Cerebellar nuclear complex (tissue), 1 donor: ENCODE data around the gene BRI3BP.

ENCODE experiments used
- DNase-seq, 2 experiments: peaks; one replicate each; lab custom pipeline; 2025; lab: John Stamatoyannopoulos, UW

Gene BRI3BP, protein sequence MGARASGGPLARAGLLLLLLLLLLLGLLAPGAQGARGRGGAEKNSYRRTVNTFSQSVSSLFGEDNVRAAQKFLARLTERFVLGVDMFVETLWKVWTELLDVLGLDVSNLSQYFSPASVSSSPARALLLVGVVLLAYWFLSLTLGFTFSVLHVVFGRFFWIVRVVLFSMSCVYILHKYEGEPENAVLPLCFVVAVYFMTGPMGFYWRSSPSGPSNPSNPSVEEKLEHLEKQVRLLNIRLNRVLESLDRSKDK

DNA sequence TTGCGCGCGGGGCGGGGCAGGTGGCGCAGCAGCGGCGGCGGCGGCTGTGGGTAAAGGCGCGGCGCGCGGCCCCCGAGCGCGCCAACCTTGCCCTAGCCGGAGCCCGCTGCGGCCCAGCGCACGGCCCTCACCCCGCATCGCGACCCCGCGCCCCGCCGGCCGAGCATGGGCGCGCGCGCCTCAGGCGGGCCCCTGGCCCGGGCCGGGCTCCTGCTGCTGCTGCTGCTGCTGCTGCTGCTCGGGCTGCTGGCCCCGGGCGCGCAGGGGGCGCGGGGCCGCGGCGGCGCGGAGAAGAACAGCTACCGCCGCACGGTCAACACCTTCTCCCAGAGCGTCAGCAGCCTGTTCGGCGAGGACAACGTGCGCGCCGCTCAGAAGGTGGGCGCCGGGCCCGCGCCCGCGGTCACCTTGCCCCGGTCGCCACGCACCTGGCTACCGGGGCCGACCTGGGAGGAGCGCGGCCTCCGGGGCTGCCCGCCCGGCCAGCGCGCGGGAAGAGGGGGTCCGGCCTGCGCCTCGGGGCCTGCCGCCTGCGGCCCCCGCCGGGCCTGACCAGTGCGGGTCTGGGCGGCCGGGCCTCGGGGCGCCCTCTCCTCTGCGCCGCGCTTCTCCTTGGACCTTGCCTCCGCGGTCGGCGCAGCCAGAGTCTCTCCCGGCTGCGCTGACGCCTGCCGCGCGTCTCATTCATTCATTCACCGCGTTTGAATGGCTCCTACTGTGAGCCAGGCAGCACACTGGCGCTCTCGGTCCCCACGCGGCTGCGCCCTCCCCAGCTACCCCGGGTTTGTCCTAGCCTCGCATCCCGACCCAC, at the start of gene BRI3BP:
Gene BRI3BP, plus strand, starts transcription at position 20 of the 811 bp plus-strand sequence. Its CDS starts 146 bp downstream, at position 166.
- DNase-seq, result no peak

DNA sequence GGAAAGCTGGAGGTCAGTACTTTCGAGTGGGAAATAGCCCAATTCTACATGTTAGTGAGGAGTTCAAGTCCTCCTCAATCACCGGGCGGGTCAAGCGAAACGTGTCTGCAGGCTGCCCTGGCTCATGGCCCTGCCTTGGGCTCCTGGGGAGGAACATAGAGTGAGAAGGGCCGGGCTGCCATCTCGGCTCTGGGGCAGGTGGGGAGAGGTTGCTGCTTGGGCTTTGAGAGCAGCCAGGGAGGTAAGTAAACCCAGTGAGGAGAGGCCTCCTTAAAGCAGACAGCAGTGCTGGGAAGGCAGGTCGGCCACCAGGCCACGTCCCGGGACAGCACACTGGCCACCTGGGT, 47.0 kb upstream of the BRI3BP start:
- DNase-seq, result no peak

DNA sequence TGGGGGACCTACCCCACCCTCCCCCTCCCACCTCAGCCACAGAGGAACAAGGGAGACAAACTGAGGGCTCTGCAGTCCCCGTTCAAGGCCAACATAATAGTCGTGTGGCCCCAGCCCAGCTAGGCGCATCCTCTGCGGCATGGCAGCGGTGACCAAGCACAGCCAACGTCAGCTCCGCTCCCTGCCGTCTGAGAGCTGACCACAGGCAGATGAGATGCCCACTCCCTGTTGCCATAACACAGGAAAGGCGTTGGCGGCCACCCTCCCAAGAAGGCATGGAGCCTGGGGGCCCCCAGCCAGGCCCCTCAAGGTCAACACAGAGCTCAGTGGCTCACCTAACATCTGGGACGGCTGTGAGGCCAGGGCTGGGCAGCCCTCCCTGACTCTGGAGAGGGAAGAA, 46.4 kb upstream of the BRI3BP start:
- DNase-seq, result no peak

DNA sequence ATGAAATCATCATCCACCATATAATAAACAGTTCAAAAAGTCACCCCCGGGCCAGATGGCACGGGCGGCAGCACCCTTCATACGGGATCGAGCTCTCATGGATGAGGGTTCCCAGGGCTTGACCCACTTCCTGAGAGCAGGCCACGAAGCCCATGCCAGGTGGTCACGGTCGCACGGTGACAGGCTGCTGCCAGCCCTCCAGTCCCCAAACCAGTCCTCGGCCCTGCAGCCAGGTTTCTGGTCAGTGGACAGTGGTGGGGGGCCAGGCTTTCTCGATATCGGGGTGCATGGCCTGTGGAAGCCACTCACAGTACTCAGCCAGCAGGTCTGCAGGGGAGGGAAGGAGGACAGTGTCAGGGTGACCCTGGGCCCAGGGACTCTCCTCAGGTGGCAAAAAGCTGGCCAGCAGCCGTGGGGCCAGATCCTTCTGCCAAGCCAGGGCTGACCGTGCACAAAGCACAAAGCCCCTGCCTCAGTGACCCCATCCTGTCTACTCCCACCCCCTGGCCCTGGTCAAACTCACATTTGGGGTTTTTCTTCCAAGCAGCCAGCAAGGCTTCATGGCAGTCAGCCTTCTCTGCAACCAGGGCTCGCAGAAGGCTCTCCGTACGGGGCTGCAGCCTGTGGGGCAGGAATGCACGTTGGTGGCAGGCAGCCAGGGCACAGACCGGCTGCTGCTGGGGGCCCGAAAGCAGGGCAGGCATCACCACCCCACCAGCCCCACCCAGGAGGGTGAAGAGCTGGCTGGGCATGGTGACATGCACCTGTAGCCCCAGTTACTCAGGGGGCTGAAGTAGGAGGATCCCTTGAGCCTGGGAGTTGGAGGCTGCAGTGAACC, 45.7 kb upstream of the BRI3BP start:
- DNase-seq, result no peak

DNA sequence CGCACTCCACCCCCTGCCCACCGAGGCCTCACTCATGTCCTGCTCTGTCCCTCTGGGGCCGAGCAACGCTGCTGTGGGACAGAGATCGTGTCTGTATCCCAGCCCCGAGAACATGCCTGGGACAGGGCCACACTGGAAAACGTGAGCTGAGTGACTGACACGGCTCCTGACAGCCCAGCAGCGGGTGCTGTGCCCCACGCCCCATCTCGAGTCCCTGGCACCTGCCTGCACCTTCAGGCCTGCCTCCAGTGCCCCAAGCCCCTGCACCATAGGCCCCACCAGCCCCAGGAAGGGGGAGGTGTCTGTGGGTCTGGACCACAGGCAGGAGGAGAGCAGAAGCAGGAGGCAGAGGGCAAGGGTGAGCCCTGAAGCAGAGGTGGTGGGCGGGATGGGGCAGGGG, 44.4 kb upstream of the BRI3BP start:
- no peak for DNase-seq

DNA sequence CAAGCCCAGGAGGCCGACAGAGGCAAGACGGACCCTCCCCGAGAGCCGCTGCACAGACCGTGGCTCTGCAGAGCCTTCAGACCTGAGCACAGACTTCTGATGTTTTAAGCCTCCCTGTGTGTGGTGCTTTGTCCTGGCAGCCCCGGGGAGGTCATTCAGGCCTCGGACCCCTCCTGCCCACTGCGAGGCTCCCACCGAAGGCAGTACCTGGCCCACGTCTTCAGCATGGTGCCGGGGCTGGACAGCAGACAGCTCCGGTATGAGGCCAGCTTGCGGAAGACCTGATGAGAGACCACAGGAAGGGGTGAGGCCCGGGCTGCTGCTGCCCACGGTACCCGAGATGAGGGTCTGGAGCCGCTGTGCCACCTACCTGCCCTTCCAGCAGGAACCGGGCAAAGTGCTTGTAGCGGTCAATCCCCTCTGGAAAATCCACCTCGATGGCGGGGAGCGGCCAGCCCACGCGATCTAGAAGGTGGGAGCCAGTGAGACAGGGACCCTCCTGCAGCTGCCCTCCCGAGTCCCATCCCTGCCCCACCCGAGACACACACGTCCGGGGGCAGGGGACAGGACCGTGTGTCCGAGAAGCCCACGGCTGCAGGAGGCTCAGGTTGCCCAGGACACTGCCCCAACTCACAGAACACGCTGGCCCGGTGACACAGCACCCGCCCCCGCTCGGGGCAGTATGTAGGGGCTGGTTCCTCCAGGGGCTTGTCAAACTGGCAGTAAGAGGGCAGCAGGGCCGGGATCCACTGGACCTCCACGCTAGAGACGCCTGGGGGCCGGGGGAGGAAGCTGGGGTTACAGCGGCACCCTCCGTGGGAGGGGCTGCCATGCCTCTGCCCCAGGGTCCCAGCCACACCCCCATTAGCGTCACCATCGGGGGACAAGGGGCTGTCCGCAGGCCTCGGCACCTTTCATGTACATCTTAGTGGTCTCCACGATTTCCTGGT, 43.4 kb upstream of the BRI3BP start:
- DNase-seq, result no peak

DNA sequence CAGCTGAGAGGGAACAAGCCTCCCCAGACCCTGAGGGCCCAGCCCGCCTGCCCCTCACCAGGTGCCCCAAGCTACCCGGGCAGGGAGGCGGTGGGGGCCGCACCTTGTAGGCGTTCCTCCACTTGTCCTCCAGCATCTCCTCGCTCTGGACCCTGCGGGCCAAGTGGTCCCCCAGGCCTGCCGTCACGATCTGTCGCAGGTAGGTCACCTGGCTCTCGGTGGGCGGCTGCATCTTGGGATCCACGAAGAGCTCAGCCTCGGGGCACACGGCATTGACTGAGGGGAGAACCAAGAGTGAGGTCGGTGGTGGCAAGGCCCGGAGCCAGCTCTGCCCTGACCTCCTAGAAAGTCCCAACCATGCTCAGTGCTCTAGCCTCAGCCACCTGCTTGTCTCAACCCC, 41.1 kb upstream of the BRI3BP start:
- no peak for DNase-seq

DNA sequence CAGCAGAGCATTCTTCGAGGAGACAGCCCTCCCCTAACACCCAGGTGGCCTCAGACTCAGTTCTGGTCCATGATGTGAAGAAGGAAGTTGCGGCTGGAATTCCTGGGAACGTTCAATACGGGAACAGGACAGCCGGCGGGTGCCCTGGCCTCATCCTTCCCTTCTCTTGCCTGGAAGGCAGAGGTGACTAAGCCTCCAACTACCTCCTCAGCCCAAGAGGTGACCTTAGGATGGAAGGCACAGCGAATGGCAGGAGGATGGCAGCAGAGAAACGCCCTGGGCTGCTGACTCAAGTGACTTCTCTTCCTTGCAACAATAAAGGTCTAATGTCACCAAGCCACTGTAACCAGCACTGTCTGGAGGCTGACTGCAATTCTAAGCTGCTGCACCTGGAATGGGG, 40.6 kb upstream of the BRI3BP start:
- DNase-seq, result no peak

DNA sequence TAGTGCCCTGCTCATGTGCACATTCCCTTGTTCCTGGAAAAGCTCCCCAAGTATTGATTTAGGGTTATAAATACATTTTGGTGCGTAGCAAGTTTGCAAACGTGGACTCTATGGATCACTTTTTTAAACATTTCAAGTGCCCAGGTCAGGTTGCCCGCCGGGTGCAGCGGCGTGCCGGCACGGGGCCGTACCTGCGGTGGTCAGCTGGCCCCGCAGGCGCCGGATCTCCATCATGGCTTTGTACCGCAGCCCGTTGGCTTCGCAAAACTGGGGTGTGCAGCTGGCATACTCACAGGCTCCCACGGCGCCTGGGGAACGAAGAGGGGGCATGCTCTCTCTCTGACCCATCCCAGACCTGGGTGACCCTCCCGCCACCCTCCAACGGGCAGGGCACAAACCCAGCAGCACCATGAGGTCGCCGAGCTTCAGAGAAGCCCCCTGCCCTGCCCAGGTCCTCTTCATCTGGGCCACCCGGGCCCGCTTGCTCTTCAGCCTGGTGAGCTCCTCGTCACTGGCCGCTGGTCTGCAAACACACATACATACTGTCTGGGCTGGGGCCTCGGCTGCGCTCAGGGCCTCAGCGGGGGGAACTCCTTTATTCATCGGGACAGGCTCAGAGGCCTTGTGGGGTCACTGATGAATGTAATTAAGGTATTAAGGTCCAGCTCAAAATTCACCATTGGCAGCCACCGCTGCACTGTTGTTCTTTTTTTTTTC, 39.6 kb upstream of the BRI3BP start:
- DNase-seq, result no peak

DNA sequence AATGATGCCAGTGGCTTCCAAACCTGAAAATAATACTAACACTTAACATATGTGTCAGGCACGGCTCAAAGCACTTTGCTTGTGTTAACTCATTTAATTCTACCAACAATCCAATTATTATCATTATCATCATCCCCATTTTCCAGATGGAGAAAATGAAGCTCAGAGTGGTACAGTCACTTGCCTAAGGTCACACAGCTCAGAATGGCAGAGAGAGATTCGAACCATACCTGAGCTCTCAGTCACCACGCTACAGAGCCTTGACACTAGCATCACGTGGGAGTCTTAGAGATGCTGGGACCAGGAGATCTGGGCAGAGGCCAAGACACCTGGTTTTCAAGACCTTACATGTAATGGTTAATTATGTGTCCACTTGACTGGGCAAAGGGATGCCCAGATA, 38.7 kb upstream of the BRI3BP start:
- DNase-seq, result no peak

DNA sequence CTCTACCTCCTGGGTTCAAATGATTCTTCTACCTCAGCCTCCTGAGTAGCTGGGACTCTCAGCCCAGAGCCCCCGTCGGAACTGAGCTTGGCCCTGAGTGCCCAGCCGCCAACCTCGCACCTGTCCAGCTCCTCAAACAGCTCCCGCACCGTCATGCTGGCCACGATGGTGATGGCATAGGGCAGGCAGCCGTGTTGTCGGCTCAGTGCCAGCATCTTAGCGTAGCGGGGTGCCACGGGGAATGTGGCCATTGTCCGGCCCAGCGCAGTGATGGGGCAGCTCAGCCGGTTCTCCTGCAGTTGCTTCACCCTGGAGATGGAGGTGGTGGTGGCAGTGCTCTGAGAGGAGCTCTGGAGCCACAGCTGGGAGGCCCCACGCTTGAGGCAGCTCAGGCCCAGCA, 36.9 kb upstream of the BRI3BP start:
- DNase-seq, result no peak

DNA sequence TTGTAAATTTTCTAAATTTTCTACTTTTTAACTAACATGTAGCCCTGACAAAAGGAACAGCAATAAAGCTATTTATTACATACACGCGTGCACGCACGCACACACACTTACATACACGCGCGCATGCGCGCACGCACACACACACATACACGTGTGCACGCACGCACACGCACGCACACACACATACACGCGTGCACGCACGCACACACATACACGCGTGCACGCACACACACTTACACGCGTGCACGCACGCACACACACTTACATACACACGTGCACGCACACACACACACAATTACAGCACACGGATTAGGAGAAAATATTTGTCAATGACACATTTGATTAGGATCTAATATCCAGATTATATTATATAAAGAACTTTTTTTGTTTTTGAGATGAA, 32.4 kb upstream of the BRI3BP start:
- no peak for DNase-seq

DNA sequence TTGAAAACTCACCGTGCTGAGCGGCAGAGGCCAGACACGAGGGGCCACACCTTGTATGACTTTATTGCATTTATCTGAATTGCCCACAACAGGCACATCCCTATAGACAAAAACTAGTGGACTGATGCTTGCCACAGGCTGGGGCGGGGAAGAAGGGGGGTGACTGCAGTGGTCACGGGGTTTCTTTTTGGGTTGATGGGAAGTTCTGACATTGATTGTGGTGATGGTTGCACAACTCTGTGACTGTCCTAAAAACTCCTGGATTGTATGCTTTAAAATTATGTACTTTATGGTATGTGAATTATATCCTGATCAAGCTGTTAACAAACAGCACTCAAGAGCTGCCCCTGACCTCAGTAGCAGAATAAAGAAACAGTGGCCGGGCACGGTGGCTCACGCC, 30.2 kb upstream of the BRI3BP start:
- DNase-seq, result no peak

DNA sequence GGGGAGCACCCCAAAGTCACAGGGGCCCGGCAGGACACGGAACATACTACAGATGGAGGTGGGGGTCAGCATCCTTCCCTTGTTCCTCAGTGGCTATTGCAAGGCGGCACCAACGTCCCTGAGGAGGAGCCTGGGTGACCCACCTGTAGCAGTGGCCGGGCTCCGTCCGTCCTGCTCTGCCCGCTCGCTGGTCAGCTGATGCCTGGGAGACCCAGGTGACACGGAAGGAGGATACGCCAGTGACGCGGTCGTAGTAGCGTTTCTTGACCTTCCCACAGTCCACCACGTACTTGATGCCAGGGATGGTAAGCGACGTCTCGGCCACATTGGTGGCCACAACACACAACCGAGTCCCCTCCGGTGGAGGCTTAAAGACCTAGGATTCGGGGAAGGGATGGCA, 29.2 kb upstream of the BRI3BP start:
- DNase-seq, result no peak

DNA sequence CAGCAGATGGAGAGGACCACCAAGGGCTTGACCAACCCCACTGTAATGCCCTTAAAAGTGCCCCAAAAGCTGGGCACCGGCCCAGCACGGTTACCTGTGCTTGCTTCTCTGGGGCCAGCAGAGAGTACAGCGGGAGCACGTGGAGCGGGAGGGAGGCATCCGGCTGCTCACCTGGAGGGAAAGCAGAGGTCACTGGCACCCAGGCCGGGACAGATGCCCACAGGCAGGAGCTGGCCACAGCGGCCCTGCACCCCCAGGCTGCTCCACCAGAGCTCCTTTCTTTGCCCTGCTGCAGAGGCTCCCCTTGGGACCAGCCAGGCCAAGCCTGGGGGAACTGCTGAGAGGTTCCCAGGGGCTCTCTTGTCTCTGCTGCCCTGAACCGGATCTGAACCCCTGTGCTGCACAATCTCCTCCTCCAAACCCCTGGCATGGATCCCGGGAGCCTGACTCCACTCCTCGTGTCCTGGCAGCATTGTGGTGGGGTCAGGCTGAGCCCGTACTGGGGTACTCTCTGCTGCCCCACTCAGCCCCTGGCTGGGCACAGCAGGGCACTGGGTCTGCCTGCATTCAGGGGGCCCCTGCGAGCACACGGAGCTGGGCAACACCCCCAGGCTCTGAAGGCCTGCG, 28.5 kb upstream of the BRI3BP start:
- no peak for DNase-seq

DNA sequence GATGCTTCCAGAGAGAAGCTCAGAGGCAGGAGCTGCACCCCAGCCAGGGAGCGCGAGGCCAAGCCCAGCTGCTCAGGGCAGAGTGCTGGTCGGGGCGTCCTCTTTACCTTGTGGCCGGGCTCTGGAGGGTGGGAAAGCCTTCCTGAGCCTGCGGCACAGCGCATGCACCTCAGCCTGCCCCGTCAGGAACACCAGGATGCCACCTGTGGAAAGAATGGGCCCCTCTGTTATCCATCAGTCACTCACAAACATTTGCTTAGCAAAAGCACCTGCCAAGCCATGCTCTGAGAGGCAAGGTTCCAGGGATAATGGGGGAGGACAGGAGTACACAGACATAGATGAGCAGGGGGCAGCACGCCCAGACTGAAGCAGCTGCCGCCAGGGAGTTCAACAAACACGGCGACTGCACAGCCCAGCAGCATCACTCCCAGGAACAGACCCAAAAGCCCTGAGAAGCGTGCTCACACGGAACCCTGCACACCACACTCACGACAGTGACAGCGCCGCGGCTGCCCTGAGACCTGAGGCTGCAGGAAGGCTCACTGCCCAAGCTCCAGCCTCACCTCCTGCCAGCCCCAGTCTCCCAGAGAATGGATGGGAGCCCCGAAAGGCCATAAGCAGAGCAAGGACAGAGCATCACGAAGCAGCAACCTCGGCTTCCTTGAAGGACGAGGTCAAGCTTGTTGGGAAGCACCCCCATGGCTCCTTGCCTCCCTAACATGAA, 26.3 kb upstream of the BRI3BP start:
- no peak for DNase-seq

DNA sequence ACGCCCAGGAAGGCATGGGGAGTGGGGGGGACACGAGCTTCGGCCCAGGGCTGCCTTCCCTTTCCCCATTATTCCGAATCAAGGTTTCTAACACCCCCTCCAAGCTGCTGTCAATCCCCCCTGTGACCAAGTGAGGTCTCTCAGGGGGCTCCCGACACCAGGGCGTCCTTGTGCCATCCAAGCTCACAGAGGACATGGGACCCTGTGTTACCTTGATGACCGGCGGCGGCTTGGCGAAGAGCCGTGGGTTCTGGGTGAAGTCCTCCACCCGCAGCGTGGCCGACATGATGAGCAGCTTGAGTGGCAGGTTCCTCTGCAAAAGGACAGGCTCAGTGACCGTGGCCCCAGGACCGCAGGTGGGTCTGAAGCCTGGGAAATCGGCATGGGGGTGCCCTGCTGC, 24.8 kb upstream of the BRI3BP start:
- no peak for DNase-seq

DNA sequence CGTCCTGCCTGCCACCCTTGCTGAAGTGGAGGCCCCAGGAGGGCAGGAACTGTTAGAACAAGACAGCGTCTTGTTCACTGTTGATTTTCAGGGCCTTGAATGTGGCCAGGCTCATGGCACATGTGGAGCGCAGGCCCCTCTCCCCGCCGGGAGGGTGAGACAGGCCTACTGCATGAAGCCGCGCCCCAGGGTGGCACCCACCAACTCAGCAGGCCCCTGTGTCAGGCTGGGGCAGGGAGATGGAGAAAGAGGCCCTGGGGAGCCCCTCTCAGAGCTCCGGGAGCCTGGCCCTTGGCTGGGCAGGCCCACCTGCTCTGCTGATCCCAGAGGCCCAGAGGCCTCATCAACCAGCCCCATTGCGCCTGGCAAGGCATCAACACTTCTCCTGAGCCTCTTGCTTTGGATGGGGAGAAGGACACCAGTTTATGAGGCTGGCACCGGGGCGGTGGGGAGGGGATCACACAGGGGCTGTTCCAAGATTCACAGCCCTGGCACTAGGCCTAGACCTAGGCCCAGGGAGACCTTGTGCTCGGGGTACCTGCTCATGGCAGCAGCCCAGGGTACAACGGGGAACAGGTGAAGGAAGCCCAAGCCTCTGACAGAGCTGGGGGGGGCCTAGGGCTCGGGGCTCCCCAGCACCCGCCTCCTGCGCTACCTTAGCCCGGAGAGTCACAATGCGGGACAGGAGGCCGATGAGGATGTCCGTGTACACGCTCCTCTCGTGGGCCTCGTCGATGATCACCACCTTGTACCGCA, 22.6 kb upstream of the BRI3BP start:
- DNase-seq, result no peak

DNA sequence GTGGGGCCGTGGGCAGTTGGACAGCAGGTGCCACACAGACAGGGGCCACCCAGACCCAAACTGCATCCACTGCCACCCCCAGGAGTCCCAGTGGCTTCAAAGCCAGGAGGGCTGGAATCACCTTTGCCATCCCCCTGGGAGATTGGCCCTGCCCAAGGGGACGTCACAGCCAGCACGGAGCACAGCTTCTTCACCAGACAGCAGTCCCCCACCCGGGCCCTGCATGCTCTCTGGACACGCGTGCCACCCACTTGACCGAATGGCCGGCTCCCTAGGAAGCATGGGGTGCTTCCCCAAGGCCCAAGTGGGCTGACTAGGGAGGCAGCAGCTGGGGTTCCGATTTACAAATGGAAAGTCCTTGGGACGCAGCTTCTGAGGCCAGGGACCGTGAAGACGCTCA, 21.8 kb upstream of the BRI3BP start:
- DNase-seq, result no peak
